GM19043 (cell line): Measurements from ENCODE around the gene ACTG2.
"Not testable (repeated sequence)": the region's sequence is repeated elsewhere in the genome, so short reads cannot be mapped to it uniquely, and the experiment has no call there.

Experiments used
- ATAC-seq: cut with Tn5 transposase; IDR thresholded peaks from one replicate; pipeline ENCODE4 v1.9.1; 2021; ENCODE audit warnings: low read depth; ENCODE audit not compliant: unreplicated experiment

The ACTG2 gene

DNA sequence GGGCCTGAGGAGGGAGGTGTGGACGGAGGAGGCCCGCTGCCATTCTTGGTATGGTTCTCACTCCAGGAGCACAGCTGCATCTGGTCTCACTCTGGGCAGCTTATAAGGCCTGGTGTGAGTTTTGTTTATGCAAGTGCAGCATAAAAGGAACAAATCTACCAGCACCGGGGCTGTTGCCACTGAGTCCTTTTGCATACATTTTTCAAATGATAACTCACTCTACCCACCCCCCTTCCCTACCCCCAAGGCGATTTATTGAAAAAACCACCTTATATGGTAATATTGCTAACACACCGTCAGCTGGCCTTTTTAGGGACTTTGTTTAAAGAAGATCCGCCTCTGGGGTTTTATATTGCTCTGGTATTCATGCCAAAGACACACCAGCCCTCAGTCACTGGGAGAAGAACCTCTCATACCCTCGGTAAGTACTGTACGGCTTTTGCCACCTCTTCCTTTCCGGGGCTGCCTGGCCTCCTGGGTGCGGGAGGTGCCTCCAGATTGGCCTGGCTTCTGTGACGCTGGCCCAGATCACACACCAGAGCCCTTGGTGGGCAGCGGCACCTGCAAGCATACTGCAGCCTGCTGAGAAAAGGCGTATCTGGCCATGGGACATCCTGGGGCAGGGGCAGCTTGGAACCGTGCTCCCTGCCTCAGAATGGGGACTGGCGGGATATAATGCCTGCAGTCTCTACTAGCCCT, at the start of gene ACTG2:
ACTG2 (plus strand) TSS at position 378 of the 699 bp plus-strand sequence. CDS start 8,304 bp downstream, outside the sequence.
- ATAC-seq = no peak

DNA sequence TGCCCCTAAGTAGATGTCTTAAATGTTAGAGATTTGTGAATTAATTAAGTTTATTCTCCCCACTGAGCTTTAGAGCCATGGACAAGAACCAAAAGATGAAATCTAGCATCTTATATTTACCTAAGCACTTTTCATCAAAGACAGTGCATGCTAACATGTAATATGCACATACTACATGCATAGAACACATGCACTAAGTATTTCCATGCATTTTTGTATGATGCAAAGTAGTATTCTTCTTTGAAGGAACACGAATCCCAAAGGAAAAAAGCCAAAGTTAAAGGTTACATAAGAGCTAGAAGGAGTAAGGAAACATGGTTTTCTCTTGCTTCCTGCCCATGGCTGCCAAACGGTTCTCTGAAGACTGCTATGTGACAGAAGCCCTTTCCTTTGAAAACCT, 48.7 kb upstream of the ACTG2 start:
- ATAC-seq = no peak

DNA sequence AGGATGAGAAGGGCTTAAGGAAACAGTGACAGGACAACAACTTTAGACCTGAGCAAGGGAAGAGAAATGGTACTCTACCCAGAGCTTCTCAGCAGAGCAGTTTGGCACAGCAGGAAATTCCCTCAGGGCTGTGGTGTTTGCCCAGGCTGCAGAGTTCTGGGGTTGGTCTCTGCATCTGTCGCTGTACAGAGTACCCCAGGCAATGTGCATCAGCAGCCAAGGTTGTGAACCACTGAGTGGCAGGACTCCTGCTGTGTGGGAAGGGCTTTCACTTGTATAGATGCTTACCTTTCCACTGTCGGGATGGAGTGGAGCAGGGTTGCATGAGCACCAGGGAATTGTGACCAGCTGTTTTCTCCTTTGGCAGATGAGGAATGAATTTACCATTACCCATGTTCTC, 42.8 kb upstream of the ACTG2 start:
- no peak for ATAC-seq

GRCh38 chr2:73851274-73851673, 41.5 kb upstream of the ACTG2 start:
- ATAC-seq = no peak

DNA sequence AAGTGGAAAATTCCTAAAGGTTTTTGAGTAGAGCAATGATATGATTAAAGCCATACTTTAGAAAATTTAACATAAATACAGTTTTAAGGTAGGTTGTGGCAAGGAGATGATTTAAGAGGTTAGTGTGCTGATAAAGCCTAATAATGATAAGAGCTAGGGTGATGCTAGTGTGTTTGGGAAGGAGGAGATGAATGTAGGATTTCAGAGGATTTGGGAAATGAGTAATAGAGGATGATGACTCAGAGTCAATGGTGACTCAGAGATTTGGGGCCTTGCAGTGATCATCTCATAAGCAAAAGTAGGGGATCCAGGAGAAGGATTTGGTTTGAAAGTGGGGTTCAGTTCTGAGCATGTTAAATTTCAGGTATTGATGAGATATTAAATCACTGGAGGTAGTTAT, 40.8 kb upstream of the ACTG2 start:
- no peak for ATAC-seq

DNA sequence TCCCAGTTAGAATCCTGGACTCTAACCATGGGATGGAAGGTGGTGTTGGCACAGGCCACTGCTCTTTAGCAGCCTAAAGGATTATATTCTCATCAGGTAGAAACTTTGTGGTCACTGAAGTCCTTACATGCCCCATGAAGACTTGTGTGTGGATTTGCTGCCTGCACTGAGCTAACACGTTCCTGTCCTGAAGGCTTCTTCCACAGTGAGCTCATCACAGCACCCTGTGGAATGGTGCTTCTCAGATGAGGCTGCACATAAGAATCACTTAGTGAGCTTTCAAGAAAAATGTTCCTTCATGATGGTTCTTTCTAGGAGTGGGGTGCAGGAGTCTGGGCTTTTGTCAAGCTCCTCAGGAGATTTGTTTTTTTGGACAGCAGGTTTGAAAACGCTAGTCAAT, 37.3 kb upstream of the ACTG2 start:
- no peak for ATAC-seq

DNA sequence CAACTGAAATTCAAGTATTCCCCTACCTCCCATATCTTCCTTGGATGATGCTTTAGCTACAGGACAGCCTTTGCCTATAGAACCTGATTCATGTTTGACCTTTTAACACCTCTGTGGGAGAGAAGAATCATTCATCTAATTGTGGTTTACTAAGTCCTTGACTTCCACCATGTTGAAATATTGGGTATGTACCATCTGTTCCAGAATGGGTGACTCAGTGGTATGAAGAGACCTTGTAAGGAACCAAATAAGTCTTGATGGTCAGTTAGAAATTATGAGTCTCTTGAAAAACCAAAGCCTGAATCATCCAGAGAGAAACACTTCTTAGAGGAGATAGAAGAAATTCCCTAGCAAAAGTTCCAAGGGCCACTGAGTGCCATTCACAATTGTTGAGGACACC, 36.6 kb upstream of the ACTG2 start:
- ATAC-seq = no peak

DNA sequence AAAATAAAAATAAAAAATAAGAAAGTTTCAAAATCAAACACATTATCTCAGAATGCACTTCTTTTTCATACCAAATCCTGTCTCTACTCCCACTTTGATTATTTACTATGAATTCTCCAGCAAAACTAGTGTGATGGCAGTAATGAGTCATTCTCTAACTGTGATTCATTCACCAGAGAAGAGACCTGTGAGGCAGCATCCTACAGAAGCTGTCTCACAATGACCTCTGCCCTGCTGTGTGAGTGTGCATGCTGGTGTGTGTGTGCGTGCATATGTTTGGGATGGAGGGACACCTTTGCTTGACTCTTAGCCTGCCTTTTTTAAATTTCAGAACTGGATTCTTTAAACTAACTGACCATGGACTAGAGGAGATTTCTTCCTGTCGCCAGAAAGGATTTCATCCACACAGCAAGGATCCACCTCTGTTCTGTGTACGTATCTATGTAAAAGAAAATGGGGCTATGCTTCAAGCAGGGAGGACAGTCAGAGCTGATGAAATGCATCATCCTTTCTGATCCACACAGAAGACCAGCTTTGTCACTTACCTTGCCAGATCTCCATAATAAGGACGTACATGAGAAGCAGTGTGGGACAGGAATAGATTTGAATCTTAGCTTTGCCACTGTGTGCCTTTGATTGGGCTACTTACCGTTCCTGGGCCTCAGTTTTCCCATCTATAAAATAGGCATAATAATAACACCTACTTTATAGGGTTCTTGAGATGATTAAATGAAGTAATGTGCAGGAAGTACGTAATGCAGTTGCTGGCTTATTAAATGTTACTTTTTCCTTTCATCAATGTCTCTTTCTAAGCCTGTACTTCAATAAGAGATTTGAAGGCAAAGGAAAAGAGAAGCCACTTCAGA, 32.9 kb upstream of the ACTG2 start:
- ATAC-seq = no peak

- no peak for ATAC-seq
Observed at GRCh38 chr2:73862987-73863386, 29.8 kb upstream of the ACTG2 start.

DNA sequence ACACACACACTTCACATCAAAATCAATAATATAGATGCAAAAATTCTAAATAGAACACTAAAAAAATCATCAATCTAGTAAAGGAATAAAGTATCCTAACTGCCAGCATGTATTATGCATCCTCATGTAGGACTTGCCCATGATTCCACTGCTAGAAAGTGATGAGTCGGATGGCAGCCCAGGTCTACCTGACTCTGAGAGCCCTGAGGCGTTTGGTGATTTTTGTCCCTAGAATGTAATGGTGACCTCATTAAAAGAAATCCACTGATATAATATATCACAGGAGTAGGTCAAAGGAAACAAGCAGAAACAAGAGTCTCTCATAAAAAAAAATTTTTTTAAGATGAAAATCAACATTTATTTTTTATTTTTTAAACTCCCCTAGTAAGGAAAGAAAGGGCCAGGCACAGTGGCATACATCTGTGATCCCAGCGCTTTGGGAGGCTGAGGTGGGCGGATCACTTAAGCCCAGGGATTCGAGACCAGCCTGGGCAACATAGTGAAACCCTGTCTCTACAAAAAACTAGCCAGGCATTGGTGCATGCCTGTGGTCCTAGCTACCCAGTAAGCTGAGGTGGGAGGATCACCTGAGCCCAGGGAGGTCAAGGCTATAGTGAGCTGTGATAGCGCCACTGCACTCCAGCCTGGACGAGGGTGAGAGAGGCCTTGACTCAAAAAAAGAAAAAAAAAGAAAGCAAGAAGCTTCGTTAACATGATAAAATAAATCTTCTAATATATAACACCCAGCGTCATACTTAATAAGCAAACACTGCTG, 24.4 kb upstream of the ACTG2 start:
- ATAC-seq = no peak

DNA sequence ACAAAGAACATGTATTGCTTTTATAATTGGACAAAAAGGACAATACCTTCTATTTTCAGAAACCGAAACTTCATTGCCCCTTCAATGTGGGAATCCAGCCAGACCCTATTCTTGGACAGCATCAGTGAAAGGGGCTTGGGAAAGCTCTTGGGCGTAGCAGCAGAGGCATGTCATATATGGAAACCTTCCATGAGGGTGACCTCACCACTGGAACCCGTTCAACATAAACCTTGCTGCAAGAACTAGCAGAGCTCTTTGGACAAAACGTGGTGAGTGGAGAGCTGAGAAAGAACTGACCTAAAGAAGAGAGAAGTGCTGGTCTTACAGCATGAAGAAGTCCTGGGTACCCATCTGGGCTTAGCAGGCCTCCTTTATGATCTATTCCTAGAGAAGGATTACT, 22.7 kb upstream of the ACTG2 start:
- no peak for ATAC-seq

DNA sequence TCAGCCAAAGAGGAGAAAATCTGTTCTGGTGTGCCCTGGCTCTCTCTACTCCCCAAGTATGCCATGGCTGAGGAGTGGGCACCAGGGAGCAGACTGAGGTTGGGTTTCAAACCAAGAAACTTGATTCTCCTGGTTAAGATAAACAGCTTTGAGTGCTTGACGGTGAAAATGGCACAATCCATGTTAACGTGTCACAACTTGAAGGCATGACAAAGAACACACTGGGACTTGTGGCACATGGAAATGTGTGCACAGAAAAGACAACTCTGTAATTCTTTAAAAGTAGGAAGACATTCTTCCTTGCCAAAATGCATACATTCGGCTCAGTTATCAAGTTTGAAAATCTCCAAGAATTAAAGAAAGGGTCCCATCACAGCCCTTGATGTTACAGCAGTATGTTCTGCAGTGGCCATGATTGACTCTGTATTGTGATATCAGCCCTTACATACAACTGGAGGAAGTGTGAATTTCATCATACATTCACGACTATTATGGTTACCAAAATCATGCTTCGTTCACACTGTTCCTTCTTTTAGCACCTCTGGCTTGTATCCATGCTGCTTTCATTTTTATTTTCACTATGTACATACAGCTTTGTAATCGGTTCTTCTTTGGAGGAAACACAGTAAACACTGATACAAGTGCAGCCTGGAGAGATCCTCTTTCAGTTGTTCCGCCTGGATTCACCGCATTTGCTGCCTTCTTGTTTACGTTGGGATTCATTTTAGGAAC, 15.6 kb upstream of the ACTG2 start:
- ATAC-seq = no peak

GRCh38 chr2:73877984-73878383, 14.8 kb upstream of the ACTG2 start:
- ATAC-seq = not testable (repeated sequence)

DNA sequence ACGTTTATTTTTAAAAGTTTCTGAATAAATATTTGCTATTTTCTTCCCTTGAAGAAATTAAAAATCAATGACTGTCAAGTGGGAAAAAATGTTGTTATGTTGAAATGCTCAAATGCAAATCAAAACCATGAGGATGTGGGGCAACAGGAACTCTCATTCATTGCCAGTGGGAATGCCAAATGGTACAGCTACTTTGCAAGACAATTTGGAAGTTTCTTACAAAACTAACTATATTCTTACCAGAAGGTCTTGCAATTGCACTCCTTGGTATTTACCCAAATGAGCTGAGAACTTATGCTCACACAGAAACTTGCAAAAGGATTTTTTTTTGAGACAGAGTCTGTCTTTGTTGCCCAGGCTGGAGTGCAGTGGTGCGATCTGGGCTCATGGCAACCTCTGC, 7.4 kb upstream of the ACTG2 start:
- ATAC-seq = no peak

DNA sequence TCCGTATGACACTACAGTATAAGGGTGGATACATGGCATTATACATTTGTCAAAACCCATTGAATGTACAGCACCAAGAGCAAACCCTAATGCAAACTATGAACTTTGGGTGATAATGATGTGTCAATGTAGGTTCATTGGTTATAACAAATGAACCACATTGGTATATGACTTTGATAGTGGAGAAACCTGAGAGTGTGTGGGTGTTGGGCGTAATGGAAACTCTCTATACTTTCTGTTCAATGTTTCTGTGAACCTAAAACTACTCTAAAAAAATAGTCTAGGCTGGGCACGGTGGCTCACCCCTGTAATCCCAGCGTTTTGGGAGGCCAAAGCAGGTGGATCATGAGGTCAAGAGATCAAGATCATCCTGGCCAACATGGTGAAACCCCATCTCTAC, 6.5 kb upstream of the ACTG2 start:
- ATAC-seq = no peak

GRCh38 chr2:73887596-73888353, 5.0 kb upstream of the ACTG2 start:
- not testable (repeated sequence) for ATAC-seq

GRCh38 chr2:73888388-73888787, 4.4 kb upstream of the ACTG2 start:
- no peak for ATAC-seq

- ATAC-seq = no peak
Observed at GRCh38 chr2:73889206-73889605, 3.6 kb upstream of the ACTG2 start.

DNA sequence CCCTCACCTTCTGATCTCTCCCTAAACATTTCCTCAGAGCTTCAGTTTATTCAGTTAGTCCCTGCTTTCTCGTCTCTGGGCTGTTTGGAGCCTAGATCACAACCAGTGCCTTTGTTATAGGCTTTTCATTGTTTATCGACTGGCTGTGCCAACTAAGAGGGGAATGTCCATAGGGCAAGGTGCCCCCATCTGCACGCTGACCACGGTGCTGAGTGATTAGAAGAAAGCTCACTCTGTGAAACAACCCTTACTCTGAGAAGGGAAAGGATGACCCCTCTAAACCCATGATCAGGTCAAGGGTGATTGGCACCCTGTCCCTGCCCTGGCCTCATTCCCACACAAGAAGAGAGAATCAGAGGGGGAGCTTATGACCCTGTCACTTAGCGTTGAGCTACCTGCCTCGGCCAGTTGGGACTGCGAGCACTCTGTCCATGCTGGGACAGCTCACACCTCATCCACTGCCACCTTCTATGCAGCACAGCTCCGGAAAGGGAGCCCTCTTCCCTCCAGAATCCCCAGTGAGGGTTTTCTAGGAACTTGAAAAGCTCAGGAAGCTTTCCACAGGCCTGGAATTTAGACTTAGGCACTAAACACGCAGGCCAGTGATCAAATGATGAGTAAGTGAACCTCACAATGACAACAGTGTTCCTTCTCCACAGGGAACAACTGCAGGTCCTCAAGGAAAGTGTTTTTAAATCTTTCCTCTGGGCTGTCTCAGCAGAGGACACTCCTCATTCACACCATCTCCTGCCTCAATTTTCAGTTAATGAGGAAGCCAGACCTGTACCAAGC, 2.3 kb upstream of the ACTG2 start:
- ATAC-seq = no peak
